ENCODE data around the gene CASZ1.

- TF ChIP-seq POLR2A (IDR thresholded peaks at IDR 0.05): no peak
- TF ChIP-seq, protein P1, sequence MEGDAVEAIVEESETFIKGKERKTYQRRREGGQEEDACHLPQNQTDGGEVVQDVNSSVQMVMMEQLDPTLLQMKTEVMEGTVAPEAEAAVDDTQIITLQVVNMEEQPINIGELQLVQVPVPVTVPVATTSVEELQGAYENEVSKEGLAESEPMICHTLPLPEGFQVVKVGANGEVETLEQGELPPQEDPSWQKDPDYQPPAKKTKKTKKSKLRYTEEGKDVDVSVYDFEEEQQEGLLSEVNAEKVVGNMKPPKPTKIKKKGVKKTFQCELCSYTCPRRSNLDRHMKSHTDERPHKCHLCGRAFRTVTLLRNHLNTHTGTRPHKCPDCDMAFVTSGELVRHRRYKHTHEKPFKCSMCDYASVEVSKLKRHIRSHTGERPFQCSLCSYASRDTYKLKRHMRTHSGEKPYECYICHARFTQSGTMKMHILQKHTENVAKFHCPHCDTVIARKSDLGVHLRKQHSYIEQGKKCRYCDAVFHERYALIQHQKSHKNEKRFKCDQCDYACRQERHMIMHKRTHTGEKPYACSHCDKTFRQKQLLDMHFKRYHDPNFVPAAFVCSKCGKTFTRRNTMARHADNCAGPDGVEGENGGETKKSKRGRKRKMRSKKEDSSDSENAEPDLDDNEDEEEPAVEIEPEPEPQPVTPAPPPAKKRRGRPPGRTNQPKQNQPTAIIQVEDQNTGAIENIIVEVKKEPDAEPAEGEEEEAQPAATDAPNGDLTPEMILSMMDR (IDR thresholded peaks at IDR 0.05): no peak
Observed at GRCh38 chr1:10714337-10715114, 81.9 kb downstream of the CASZ1 start.

Measured in thyroid gland (tissue), 4 donors.